T1000 (cell line): ENCODE data around the gene CYP11A1.
A peak's percentile ranks its signal among the peaks of the same experiment; 100 is the strongest.

Experiments used
- DNase-seq: peaks from one replicate; lab custom pipeline; 2025; ENCODE audit warnings: mixed read lengths; lab: John Stamatoyannopoulos, UW

The CYP11A1 gene

GRCh38 chr15:74322558-74323180 lies 44.8 kb downstream of the CYP11A1 start:
- DNase-seq: peak; percentile 38

GRCh38 chr15:74320352-74321247 lies 46.8 kb downstream of the CYP11A1 start:
- DNase-seq: peak; percentile 43

GRCh38 chr15:74319596-74320351 lies 47.7 kb downstream of the CYP11A1 start:
- no peak for DNase-seq

- no peak for DNase-seq
These were observed 48.3 kb downstream of the CYP11A1 start for GRCh38 chr15:74319138-74319460.

DNA sequence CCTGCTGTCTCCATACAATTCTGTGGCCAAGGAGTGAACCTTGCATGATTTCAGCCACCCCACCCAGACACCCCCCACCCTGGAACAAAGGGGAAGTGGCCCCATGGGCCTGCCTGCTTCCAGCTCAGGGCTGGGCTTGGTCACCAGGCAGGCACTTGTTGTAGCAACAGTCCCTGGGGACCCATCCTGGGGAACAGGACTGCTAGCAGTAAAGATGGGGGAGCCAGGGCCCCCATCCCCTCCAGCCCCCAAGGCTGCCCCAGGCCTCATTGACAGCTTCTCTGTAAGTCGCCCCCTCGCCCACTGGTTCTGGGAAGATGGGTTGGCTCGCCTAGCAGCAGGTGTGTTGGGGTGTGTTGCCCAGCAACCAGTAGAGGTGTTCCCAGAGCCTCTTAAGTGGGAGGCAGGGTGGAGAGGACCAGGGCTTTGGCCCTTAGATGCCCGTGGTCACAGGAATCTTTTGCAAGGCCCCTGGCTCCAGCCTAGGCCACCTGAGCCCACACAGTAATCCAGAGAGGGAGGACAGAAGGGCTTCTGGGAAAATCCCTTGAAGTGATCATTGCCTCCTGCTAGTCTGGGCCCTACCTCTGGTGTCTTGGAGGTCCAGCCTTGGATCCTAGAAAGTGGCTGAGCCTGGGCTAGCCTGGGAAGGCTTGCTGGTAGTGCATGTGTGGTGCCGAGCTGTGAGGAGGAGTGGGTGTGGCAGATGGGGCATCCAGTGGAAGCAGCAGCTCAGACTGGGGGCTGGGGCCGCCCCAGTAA lies 48.9 kb downstream of the CYP11A1 start:
- peak; percentile 34 for DNase-seq

GRCh38 chr15:74317820-74318375 lies 49.5 kb downstream of the CYP11A1 start:
- DNase-seq: peak; percentile 89

GRCh38 chr15:74316141-74316540 lies 51.3 kb downstream of the CYP11A1 start:
- DNase-seq: no peak

- no peak for DNase-seq
These were observed 51.8 kb downstream of the CYP11A1 start for GRCh38 chr15:74315626-74316025.

GRCh38 chr15:74314795-74315438 lies 52.5 kb downstream of the CYP11A1 start:
- DNase-seq: no peak

DNA sequence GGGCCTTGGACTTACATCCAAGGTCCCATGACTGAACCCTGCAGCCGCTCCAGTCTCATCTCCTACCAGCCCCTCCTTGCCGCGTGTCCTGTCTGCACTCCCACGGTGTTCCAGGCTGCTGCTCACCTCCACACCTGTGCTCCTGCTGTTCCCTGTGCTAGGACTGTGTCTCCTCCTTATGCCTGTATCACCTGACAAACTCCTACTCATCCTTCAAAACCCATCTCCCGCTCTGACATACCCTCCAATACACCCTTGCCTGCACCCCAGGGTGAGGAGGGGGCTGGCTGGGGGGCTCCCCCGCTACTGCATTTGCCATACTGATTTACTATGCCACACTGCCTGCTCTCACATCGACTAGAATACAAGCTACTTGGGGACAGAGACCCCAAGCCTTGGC lies 53.6 kb downstream of the CYP11A1 start:
- no peak for DNase-seq

DNA sequence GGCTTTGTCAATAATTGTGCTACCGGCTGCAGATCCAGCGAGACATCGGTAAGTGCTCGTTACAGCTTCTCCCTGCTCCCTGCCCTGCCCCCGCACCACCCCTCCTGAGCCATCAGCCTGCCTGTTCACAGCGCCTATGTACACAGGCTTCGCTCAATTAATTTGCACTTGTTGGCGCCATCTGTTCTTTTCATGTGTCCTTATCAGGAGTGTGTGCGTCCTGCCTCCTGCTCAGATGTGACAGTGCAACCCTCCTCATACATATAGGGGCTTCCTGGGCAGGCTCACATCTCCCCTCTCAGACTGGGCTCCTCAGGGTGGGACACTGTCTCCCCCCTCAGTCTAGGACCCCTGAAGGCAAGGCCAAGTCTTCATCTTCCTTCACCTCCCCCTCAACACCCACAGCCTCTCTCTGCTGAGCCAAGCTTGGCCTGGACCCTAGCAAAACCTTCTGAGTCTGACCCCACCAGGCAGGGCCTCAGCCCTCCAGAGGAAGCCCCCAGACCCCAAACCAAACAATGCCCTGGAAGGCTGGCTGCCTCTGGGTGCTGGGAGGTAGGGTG lies 54.9 kb downstream of the CYP11A1 start:
- DNase-seq: no peak

DNA sequence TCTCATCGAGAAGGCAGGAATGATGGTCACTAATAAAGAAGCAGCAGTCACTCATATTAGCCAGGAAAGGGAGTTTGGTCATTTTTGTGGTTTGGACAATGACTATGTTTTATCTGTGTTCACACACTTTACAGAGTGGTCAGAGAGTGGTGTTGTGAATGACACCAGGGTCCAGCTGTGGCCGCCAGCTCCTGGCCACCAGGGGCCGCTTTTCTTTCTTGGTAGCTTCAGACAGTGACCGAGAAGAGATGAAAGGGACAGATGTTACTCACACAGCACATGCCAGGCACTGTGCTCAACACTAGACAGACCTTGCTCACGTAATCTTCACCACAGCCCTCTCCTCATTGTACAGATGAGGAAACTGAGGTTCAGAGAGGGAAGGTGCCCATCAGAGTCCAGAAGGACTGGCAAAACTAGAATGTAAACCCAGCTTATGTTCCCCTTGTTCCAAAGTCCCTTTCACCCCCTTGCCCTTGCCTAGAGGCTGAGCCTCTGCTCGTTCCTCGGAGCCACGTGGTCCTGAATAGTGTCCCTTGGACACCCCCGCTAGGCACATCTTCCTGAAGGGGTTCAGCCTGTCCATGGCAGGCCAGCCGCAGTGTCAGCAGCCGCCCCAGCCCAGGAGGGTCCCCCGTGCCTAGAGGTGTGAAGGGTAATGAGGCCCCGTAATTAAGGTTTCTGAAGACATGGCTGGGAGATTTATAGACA lies 55.6 kb downstream of the CYP11A1 start:
- DNase-seq: no peak

- peak; percentile 37 for DNase-seq
These were observed 59.3 kb downstream of the CYP11A1 start for GRCh38 chr15:74307827-74308811.

DNA sequence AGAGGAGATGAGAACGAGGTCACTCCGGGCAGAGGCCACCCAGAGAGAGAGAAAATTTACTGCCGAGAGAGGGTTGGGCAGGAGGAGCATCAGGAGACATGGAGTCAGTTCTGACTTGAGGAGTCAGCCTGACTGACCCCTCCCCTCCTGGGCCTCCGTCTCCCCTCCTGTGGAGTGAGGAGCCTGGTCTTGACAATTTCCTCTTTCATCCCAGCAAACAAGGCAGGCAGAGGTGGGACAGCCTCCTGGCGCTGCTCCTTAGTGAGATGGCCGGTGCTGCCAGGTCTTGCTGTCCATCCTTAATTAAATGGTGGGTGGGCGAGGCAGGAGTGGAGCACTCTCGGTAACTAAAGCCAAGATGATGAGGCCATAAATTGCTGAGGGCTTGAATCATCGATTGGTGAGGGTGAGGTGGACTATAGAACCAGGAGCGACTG lies 60.6 kb downstream of the CYP11A1 start:
- no peak for DNase-seq

DNA sequence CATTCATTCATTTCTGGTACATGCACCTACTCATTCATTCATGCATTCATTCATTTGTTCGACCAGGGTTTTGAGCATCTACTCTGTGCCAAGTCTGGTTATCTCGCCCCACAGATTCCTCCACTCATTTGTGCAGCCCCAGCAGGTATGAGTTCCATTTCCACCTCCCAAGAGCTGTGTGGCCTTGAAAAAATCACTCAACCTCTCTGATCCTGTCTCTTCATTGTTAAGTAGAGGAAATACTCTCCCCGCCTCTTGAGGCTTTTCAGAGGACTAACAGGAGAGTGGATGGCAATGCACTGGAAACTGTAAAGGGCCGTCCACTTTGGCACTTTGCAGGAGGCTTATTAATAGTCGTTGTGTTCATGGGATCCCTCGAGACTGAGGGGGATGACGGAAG lies 61.8 kb downstream of the CYP11A1 start:
- DNase-seq: no peak

DNA sequence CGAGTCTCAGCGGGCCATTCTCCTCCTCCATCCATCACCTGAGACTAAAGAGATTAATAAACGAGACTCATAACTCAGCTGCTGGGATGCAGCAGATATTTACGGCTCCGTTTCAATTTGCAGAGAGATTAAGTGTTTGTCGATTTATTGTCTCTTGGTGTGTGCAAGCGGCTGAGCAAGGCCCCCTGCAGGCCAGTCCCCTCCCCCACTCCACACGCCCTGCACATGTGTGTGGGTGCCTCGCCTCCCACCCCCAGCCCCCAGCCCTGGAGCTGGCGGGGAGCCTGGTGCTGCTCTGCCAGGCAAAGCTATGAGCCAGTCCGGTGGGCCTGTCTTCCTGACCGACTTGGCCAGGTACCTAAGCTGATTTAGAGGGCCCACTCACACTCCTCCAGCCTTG lies 63.0 kb downstream of the CYP11A1 start:
- DNase-seq: no peak

DNA sequence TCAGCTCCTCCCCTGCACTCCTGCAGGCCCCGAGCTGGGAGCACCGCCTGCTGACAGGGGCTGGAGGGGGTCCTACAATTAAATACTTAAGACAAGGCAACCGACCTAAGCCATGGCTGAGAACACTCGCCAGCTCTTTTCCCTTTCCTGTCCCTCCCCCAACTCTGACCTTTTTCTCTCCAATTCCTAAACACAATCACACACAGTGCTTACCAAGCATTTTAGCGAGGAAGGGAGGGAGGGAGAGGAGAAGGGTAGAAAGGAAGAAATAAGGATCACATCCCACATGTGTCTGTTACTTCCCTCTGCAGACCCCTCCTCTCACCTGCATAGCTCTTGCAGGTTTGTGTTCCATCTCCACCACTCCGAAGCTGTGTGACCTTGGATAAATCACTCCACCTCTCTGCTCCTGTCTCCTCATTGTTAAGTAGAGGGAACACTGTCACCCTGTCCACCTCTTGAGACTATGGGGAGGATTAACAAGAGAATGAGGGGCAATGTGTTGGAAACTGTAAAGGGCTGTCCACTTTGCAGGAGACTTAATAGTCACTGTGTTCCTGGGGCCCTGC lies 63.6 kb downstream of the CYP11A1 start:
- DNase-seq: no peak

- no peak for DNase-seq
These were observed 64.6 kb downstream of the CYP11A1 start for GRCh38 chr15:74302821-74303359.
